NCI-H510A (cell line): Measurements from ENCODE around the gene ELP4.
"Not testable (repeated sequence)": the region's sequence is repeated elsewhere in the genome, so short reads cannot be mapped to it uniquely, and the experiment has no call there.

ENCODE experiments used
- DNase-seq: peaks from one replicate; lab custom pipeline; 2025; lab: John Stamatoyannopoulos, UW

ELP4 gene

GRCh38 chr11:31706357-31706756, 196.8 kb downstream of the ELP4 start:
- DNase-seq: no peak

- DNase-seq: peak; percentile 19
Observed at GRCh38 chr11:31711137-31711536, 201.6 kb downstream of the ELP4 start.

- DNase-seq: no peak
Observed at GRCh38 chr11:31712851-31713250, 203.3 kb downstream of the ELP4 start.

DNA sequence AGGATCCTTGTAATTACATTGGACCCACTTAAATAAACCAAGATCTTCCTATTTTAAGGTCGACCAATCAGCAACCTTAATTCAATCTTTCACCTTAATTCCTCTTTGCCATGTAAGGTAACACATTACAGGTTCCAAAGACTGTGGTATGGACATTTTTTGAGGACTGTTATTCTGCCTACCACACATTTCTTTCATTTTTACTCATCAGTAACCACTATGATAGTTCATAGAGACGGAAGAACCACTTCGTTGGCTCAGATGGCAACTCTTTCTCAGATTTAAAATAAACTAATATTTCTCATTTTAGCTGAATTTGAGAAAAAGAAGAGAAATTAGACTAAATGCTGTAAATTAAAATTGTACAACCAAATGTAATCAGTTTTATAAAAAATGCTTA, 205.3 kb downstream of the ELP4 start:
- DNase-seq: no peak

- DNase-seq: no peak
Observed at GRCh38 chr11:31720225-31720624, 210.7 kb downstream of the ELP4 start.

- DNase-seq: no peak
Observed at GRCh38 chr11:31720671-31721365, 211.3 kb downstream of the ELP4 start.

- DNase-seq: no peak
Observed at GRCh38 chr11:31722754-31723153, 213.2 kb downstream of the ELP4 start.

GRCh38 chr11:31725176-31725575, 215.6 kb downstream of the ELP4 start:
- DNase-seq: no peak

DNA sequence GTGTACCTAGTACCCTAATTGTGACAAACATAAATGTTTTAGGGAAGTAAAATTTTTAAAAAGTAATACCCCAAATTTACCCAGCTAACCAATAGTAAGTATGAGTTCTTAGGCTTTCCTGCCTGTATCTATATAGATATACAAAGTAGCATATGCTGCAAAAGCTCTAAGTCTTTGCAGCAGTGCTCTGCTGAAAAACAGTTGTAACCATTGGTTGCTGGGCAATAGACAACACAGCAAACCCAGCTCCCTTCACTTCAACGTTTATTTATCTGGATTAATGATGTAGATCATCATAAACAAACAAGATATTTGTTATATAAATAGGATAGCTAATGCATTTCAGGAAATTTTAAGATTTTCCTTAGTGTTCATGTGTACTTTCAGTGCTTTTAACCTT, 218.9 kb downstream of the ELP4 start:
- no peak for DNase-seq

DNA sequence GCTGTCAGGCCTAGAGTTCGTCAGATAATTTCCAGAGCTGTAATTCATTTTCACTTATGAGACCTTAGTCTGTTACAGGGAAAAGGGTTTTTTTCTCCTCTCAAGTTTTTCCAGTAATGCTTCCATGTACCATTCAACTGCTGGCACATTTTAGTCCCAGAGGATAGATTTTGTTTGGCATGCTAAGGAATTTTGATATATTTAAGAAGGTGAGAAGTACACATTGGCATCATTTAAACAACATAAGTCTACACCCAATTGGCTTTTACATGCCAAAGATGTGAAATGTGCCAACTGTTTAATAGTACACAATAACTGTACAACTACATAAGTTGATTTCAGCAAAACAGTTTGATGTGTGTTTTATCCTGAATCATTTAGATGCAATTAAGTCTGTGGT, 230.6 kb downstream of the ELP4 start:
- no peak for DNase-seq

- DNase-seq: not testable (repeated sequence)
Observed at GRCh38 chr11:31740731-31741368, 231.3 kb downstream of the ELP4 start.

GRCh38 chr11:31747581-31747980, 238.0 kb downstream of the ELP4 start:
- DNase-seq: no peak

- no peak for DNase-seq
Observed at GRCh38 chr11:31757260-31757835, 247.8 kb downstream of the ELP4 start.

- no peak for DNase-seq
Observed at GRCh38 chr11:31761636-31762035, 252.1 kb downstream of the ELP4 start.

DNA sequence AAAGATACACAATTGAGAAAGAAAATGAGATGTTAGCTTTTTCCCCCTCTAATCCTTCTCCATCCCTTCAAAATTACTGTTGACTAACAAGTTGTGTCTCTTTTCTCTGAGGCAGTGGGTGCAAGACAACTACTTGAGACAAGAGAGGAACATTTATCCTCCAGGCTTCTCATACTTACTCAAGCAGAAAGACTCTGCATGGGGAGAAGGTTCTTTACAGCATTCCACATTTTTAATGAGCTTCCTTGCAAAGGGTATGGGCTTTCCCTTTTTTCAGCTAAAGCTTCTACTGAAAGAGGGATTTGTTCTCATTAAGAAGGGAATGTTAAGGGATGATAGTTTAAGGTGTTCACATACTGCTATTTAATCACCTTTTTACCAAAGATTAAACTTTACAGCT, 253.7 kb downstream of the ELP4 start:
- DNase-seq: no peak

DNA sequence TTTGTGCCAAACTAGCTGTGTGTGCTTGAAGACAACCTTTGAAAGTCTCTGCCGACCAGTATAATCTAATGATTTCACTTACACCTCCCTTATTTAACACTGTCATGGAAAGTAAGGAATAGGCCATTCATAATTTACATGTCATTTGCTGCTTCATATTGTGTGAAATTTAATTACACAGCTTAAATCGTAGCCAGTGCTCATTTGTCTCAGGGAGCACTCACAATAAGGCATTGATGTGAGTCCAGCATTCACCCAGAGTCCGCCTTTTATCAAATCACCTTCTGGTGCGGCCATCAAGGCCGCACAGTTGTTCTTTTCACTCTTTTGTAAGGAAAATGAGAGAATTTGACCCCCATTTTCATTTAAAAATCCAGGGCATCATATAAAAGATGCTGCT, 254.7 kb downstream of the ELP4 start:
- no peak for DNase-seq

DNA sequence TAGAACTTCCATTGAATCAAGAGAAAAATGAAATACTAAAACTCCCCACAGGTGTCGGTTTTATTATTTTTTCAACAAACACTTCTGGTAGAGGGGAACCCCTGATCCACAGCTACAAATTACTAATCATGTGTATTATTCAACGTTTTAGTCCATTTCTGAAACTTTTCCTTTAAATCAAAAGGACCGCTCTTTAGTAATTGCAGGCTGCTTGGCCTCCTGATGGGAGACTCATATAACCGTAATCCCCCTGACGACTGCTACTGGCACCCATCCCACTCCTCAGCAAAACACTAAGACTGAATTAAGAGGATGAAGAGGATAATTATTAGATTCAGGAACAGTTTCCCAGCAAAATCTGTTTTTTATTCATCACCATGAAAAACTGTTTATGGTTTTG, 255.2 kb downstream of the ELP4 start:
- DNase-seq: no peak

DNA sequence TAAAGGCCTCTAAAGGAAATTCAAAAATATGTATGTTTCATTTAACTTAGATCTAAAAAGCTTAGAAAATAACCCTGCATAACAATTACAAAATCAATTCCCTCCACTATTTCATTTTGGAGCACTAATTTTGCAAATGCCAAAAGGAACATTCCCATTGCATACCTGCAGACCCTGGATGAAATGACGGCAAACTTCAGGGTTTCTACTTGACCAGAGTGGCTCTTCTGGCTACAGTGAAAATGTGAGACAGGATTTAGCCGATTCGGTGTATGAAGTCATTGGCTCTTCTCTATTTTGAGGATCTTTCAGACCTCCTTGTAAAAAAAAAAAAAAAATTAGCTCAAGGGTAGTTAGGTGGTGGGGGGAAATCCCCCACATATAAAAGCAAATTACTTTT, 257.5 kb downstream of the ELP4 start:
- DNase-seq: no peak

DNA sequence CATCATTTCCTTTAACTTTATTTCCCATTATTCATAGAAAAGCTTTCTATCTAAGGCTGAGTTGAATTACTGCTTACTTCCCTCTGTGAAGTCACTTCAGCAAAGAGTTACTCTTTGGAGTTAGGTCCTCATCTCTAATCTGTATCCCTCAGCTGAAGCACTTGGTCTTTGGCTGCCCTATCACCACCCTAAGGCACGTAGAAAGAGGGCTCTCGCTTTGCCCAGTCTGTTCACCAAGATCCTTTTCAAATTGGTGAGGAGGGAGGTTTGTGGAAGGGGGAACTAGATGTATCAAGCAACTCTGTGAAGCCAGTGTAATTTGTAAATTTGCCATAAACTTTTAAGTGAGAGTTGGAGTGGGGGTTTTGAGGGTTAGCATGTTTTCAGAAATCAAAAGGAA, 258.1 kb downstream of the ELP4 start:
- no peak for DNase-seq

- DNase-seq: no peak
Observed at GRCh38 chr11:31768749-31769640, 259.4 kb downstream of the ELP4 start.

GRCh38 chr11:31770011-31770700, 260.6 kb downstream of the ELP4 start:
- DNase-seq: no peak

DNA sequence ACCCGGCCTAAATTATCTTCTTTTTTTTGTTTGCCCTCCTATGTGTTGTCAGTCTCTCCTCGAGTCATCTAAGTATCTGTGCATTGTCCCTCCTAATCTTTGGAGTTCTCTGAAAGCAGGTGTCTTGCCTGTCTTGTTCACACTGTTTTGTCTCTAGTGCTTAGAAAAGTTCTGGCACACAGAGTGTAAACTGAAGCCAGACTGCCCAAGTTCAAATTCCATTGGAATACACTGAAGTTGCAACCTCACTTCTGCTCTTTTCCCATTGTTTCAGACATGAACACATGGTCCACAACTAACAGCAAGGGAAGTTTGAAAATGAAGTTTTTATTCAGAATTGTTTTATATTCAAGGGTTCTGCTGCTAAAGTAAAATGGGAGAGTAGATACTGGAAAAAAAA, 262.8 kb downstream of the ELP4 start:
- DNase-seq: no peak
